H1 (cell line): ENCODE results near the gene TACC2. TPM values are rescaled to one million over a fixed set of nuclear protein-coding genes. Genes with fewer than 3 reads are reported as not detected.

Experiments
- CTCF ChIA-PET: fragments of 300-600 bp; sonication (Branson Sonifier 250); formaldehyde crosslinking; loops from one replicate; lab custom pipeline; 2021; ENCODE audit not compliant: partially characterized antibody; lab: Charles Lee
- POLR2A ChIA-PET: fragments of 300-600 bp; sonication (Branson Sonifier 250); formaldehyde crosslinking; loops from one replicate; lab custom pipeline; 2021; ENCODE audit warnings: inconsistent platforms; ENCODE audit not compliant: partially characterized antibody; lab: Charles Lee
- DNase-seq, 2 experiments: peaks; one replicate each; pipeline versions ENCODE4 v3.0.0 to v3.0.0-alpha.2; 2010 to 2022; ENCODE audit warnings: low spot score in 2 of 2, low read depth in 1 of 2, mixed read lengths in 1 of 2
- FAIRE-seq: peaks from 2 replicates; lab custom pipeline; 2011; peaks lifted over from hg19 to GRCh38; lab: Jason Lieb, UNC
- H2AFZ ChIP-seq: 2 replicates; pipeline ENCODE4 v1.8.1; 2012; ENCODE audit warnings: low read length, inconsistent platforms
- H2AK5ac ChIP-seq: 2 replicates; pipeline ENCODE4 v1.6.1; 2013; ENCODE audit warnings: low read depth, low read length
- H2BK120ac ChIP-seq: replicated peaks from 2 replicates; pipeline ENCODE3; 2013; ENCODE audit warnings: low read depth, low read length, inconsistent platforms
- H2BK12ac ChIP-seq: 2 replicates; pipeline ENCODE4 v1.6.1; 2013; ENCODE audit warnings: low read depth, low read length
- H2BK15ac ChIP-seq: 2 replicates; pipeline ENCODE4 v1.6.1; 2013; ENCODE audit warnings: low read length
- H2BK20ac ChIP-seq: 2 replicates; pipeline ENCODE4 v1.6.1; 2013; ENCODE audit warnings: low read length
- H2BK5ac ChIP-seq: 2 replicates; pipeline ENCODE4 v1.6.1; 2013; ENCODE audit warnings: low read depth, low read length
- H3K14ac ChIP-seq: 2 replicates; pipeline ENCODE4 v1.6.1; 2013; ENCODE audit warnings: inconsistent platforms; ENCODE audit not compliant: insufficient read length
- H3K18ac ChIP-seq: 2 replicates; pipeline ENCODE4 v1.6.1; 2013; ENCODE audit warnings: low read length; ENCODE audit errors: extremely low read depth
- H3K23ac ChIP-seq: 2 replicates; pipeline ENCODE4 v1.6.1; 2013; ENCODE audit warnings: inconsistent platforms; ENCODE audit not compliant: insufficient read length
- H3K23me2 ChIP-seq: 2 replicates; pipeline ENCODE4 v1.6.1; 2013; ENCODE audit warnings: low read depth, low read length
- H3K27ac ChIP-seq: 2 replicates; pipeline ENCODE4 v1.6.1; 2011; ENCODE audit warnings: low read depth, low read length, inconsistent platforms
- H3K27me3 ChIP-seq, 4 experiments: replicated peaks in 1 of 4; 1 replicate in 1 of 4; 2 replicates in 3 of 4; pipeline versions ENCODE4 v1.6.1 to v1.8.1; 2011 to 2013; ENCODE audit warnings: low read length in 3 of 4, mild to moderate bottlenecking in 3 of 4, inconsistent platforms in 2 of 4, mixed read lengths in 2 of 4, moderate library complexity in 1 of 4; ENCODE audit not compliant: control insufficient read depth in 3 of 4, insufficient read depth in 3 of 4; ENCODE audit errors: extremely low read depth in 1 of 4
- H3K36me3 ChIP-seq, 4 experiments: 2 replicates each; pipeline versions ENCODE4 v1.6.1 to v1.8.1; 2011 to 2013; ENCODE audit warnings: mild to moderate bottlenecking in 4 of 4, low read length in 3 of 4, moderate library complexity in 2 of 4, control low read depth in 1 of 4, inconsistent platforms in 1 of 4; ENCODE audit not compliant: insufficient read depth in 4 of 4, control insufficient read depth in 2 of 4
- H3K4ac ChIP-seq: replicated peaks from 2 replicates; pipeline ENCODE3; 2013; ENCODE audit warnings: low read length, low read depth, mixed read lengths, inconsistent platforms; ENCODE audit not compliant: insufficient read length
- H3K4me1 ChIP-seq, 4 experiments: replicated peaks in 1 of 4; 1 replicate in 1 of 4; 2 replicates in 3 of 4; pipeline versions ENCODE4 v1.6.1 to v1.8.1; 2011 to 2013; ENCODE audit warnings: low read length in 3 of 4, inconsistent platforms in 2 of 4, mixed read lengths in 1 of 4; ENCODE audit not compliant: insufficient read depth in 4 of 4, control insufficient read depth in 3 of 4
- H3K4me2 ChIP-seq, 2 experiments: 2 replicates each; pipeline versions ENCODE4 v1.6.1 to v1.8.1; 2011 to 2013; ENCODE audit warnings: low read depth in 2 of 2, low read length in 2 of 2, control low read depth in 1 of 2, inconsistent platforms in 1 of 2, mild to moderate bottlenecking in 1 of 2; ENCODE audit not compliant: insufficient read depth in 1 of 2
- H3K4me3 ChIP-seq, 4 experiments: fragments of 200-600, 300-600 bp in 1 of 4; sonication (generic), shearing (Covaris generic), sonication (Bioruptor Twin) in 1 of 4; 2 replicates each; pipeline versions ENCODE4 v1.5.1 to v1.8.1; 2011 to 2016; ENCODE audit warnings: low read length in 4 of 4, low read depth in 3 of 4, control low read depth in 2 of 4, inconsistent platforms in 2 of 4, mild to moderate bottlenecking in 2 of 4, mixed read lengths in 1 of 4, moderate library complexity in 1 of 4; ENCODE audit not compliant: insufficient read depth in 2 of 4; ENCODE audit errors: extremely low read depth in 1 of 4
- H3K56ac ChIP-seq: replicated peaks from 2 replicates; pipeline ENCODE3; 2013; ENCODE audit warnings: low read depth, mild to moderate bottlenecking, mixed read lengths, low read length, inconsistent platforms; ENCODE audit not compliant: insufficient read length
- H3K79me1 ChIP-seq: 2 replicates; pipeline ENCODE4 v1.6.1; 2013; ENCODE audit warnings: low read depth, low read length, control low read depth
- H3K79me2 ChIP-seq, 2 experiments: 2 replicates each; pipeline versions ENCODE4 v1.6.1 to v1.8.1; 2012 to 2013; ENCODE audit warnings: low read length in 2 of 2, mild to moderate bottlenecking in 2 of 2, inconsistent platforms in 1 of 2; ENCODE audit not compliant: insufficient read depth in 2 of 2, control insufficient read depth in 1 of 2
- H3K9ac ChIP-seq, 4 experiments: replicated peaks in 1 of 4; 1 replicate in 1 of 4; 2 replicates in 3 of 4; pipeline versions ENCODE4 v1.6.1 to v1.8.1; 2011 to 2013; ENCODE audit warnings: low read depth in 3 of 4, low read length in 3 of 4, control low read depth in 2 of 4, mild to moderate bottlenecking in 2 of 4, moderate library complexity in 2 of 4, inconsistent platforms in 1 of 4; ENCODE audit errors: extremely low read depth in 1 of 4
- H3K9me3 ChIP-seq, 2 experiments: 2 replicates each; pipeline versions ENCODE4 v1.6.1 to v1.8.1; 2012 to 2013; ENCODE audit warnings: mild to moderate bottlenecking in 2 of 2, moderate library complexity in 2 of 2, control low read depth in 1 of 2, inconsistent platforms in 1 of 2, low read depth in 1 of 2, low read length in 1 of 2, mixed read lengths in 1 of 2; ENCODE audit not compliant: insufficient read depth in 2 of 2
- H4K20me1 ChIP-seq, 2 experiments: replicated peaks in 1 of 2; 2 replicates each; pipeline versions ENCODE3 to v1.8.1; 2011 to 2013; ENCODE audit warnings: inconsistent platforms in 2 of 2, low read length in 2 of 2, mild to moderate bottlenecking in 1 of 2; ENCODE audit not compliant: insufficient read depth in 2 of 2, control insufficient read depth in 1 of 2
- H4K5ac ChIP-seq: 2 replicates; pipeline ENCODE4 v1.6.1; 2013; ENCODE audit warnings: low read length, low read depth, mixed read lengths, inconsistent platforms; ENCODE audit not compliant: insufficient read length
- H4K8ac ChIP-seq: 2 replicates; pipeline ENCODE4 v1.8.0; 2013; ENCODE audit warnings: mild to moderate bottlenecking, moderate library complexity, low read length, inconsistent platforms; ENCODE audit not compliant: insufficient read depth; ENCODE audit errors: extremely low read depth
- H4K91ac ChIP-seq: replicated peaks from 2 replicates; pipeline ENCODE3; 2013; ENCODE audit warnings: low read length, mixed read lengths, inconsistent platforms; ENCODE audit not compliant: insufficient read length
- CEBPB ChIP-seq: IDR thresholded peaks from 2 replicates; pipeline ENCODE4 v1.6.1; 2012; ENCODE audit warnings: low read depth, low read length
- CHD2 ChIP-seq: IDR thresholded peaks from 2 replicates; pipeline ENCODE4 v1.6.1; 2012; ENCODE audit warnings: low read length, improper control_type of control experiment
- CREB1 ChIP-seq: IDR thresholded peaks from 2 replicates; pipeline ENCODE4 v1.6.1; 2012; ENCODE audit warnings: inconsistent platforms
- E2F6 ChIP-seq: IDR thresholded peaks from 2 replicates; pipeline ENCODE4 v1.6.1; 2012; ENCODE audit warnings: inconsistent platforms
- EZH2 ChIP-seq: fragments of 200-600 bp; sonication (generic); IDR thresholded peaks from 2 replicates; pipeline ENCODE4 v1.7.1; 2012; ENCODE audit warnings: low read depth, mild to moderate bottlenecking, moderate library complexity, low read length, inconsistent platforms; ENCODE audit not compliant: severe bottlenecking
- HDAC2 ChIP-seq, 2 experiments: fragments of 300-600 bp in 1 of 2; sonication (generic) in 1 of 2; IDR thresholded peaks; 2 replicates each; pipeline ENCODE4 v1.6.1; 2011 to 2012; ENCODE audit warnings: low read depth in 2 of 2, low read length in 2 of 2, mild to moderate bottlenecking in 2 of 2, moderate library complexity in 2 of 2, borderline replicate concordance in 1 of 2, inconsistent platforms in 1 of 2
- RXRA ChIP-seq: IDR thresholded peaks from 2 replicates; pipeline ENCODE4 v1.6.1; 2011; ENCODE audit warnings: low read depth, mild to moderate bottlenecking, low read length, moderate library complexity; ENCODE audit not compliant: insufficient read depth
- SIX5 ChIP-seq: IDR thresholded peaks from 2 replicates; pipeline ENCODE4 v1.6.1; 2011; ENCODE audit warnings: mild to moderate bottlenecking, low read depth, low read length
- TBP ChIP-seq: IDR thresholded peaks from 2 replicates; pipeline ENCODE4 v1.6.1; 2011; ENCODE audit warnings: low read depth, low read length, improper control_type of control experiment
- TEAD4 ChIP-seq: IDR thresholded peaks from 2 replicates; pipeline ENCODE4 v1.6.1; 2012; ENCODE audit warnings: low read depth, low read length, inconsistent platforms, mixed read lengths
- WGBS, 2 experiments: shearing (Covaris generic) in 1 of 2; methylation state at CpG; one replicate each; pipeline versions ENCODE4 v1.1.6 to v1.1.7; 2013 to 2015; ENCODE audit warnings: low lambda C conversion rate in 2 of 2, mixed read lengths in 2 of 2, inconsistent platforms in 1 of 2, low coverage in 1 of 2, missing lambda C conversion rate in 1 of 2; ENCODE audit not compliant: insufficient replicate concordance in 2 of 2, insufficient coverage in 1 of 2, insufficient read length in 1 of 2; ENCODE audit errors: extremely low coverage in 1 of 2, missing lambda C conversion rate in 1 of 2; 5-methylcytosine and 5-hydroxymethylcytosine counted together
- polyA plus RNA-seq, 7 experiments: library from polyadenylated mRNA; depleted of rRNA in 3 of 7; stranded (reverse) in 5 of 7; unstranded in 2 of 7; fragments of >200 nt in 5 of 7; fragments of 200-250 nt in 2 of 7; gene quantifications; 1 replicate in 5 of 7; 2 replicates in 1 of 7; 4 replicates in 1 of 7; pipeline versions ENCODE4 v1.2.1 to v1.2.3, GENCODE V29; 2011 to 2013; ENCODE audit warnings: missing spikeins in 2 of 7, mixed read lengths in 2 of 7
- total RNA-seq: library from RNA; stranded (reverse); fragmentation: NEBNext Ultra II Directional; extraction: Animal tissue kit (Norgen Biotek cat#: 25700); gene quantifications from 2 replicates; pipeline ENCODE4 v1.2.1, GENCODE V29; 2021
- TF ChIP-seq, protein P1 (sequence below), 3 experiments: IDR thresholded peaks; 1 replicate in 2 of 3; 2 replicates in 1 of 3; pipeline versions ENCODE4 v1.5.1 to v1.6.1; 2011; ENCODE audit warnings: low read length in 3 of 3, mild to moderate bottlenecking in 3 of 3, inconsistent platforms in 2 of 3, low read depth in 1 of 3, moderate library complexity in 1 of 3; ENCODE audit not compliant: insufficient read depth in 1 of 3; ENCODE audit errors: control extremely low read depth in 1 of 3

TACC2 gene
- total and polyA plus RNA-seq, 2 of the 8 experiments (the other 6 are each of a cell fraction or from before 2014, with no cell fraction given) = 21.2 to 46.6 TPM

- Histone ChIP-seq H4K91ac (no peak overlapping the region), H2AFZ (no peak overlapping the region), H3K27ac (no peak overlapping the region), H3K4ac (no peak overlapping the region), H3K27me3 (no peaks in the 10 kb centered on the region), H2BK12ac (no peak overlapping the region), H4K20me1 (no peaks in the 10 kb centered on the region), H2AK5ac (no peak overlapping the region), H2BK5ac (no peak overlapping the region), H3K4me1 (no peaks in the 10 kb centered on the region), H3K23ac (no peak overlapping the region), H3K36me3 (no peaks in the 10 kb centered on the region), H3K18ac (no peak overlapping the region), H4K8ac (no peak overlapping the region), H2BK20ac (no peak overlapping the region), H3K9ac (no peak overlapping the region), H3K23me2 (no peaks in the 10 kb centered on the region), H2BK15ac (no peak overlapping the region), H3K4me3 (no peak overlapping the region), H3K4me2 (no peak overlapping the region), H3K56ac (no peak overlapping the region), H2BK120ac (no peak overlapping the region), H3K79me2 (no peaks in the 10 kb centered on the region), H3K9me3 (peaks cover 0 to 2% of the 10 kb centered on the region in 2 experiments; a peak in 1 of 4 replicates), H3K14ac (no peak overlapping the region), H3K79me1 (no peaks in the 10 kb centered on the region), H4K5ac (no peak overlapping the region)
- FAIRE-seq (no peak), DNase-seq (no peak)
- ChIA-PET POLR2A (no interaction called here), CTCF (no interaction called here)
- 69% methylated on average over 1 of the region's 1 CpG; no CpG with 5 or more reads in 1 of the 2 experiments for WGBS, 2 experiments
- no peak for TF ChIP-seq RXRA
- TF ChIP-seq HDAC2 (IDR thresholded peaks at IDR 0.05; ENCODE audit: borderline replicate concordance in 1 of 2, low read depth in 2 of 2, low read length in 2 of 2) = no peak
- TF ChIP-seq, protein P1, sequence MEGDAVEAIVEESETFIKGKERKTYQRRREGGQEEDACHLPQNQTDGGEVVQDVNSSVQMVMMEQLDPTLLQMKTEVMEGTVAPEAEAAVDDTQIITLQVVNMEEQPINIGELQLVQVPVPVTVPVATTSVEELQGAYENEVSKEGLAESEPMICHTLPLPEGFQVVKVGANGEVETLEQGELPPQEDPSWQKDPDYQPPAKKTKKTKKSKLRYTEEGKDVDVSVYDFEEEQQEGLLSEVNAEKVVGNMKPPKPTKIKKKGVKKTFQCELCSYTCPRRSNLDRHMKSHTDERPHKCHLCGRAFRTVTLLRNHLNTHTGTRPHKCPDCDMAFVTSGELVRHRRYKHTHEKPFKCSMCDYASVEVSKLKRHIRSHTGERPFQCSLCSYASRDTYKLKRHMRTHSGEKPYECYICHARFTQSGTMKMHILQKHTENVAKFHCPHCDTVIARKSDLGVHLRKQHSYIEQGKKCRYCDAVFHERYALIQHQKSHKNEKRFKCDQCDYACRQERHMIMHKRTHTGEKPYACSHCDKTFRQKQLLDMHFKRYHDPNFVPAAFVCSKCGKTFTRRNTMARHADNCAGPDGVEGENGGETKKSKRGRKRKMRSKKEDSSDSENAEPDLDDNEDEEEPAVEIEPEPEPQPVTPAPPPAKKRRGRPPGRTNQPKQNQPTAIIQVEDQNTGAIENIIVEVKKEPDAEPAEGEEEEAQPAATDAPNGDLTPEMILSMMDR (IDR thresholded peaks at IDR 0.05; ENCODE audit: control extremely low read depth in 1 of 3, insufficient read depth in 1 of 3, low read depth in 1 of 3, low read length in 3 of 3) = no peak
- TF ChIP-seq CEBPB = no peak
- TF ChIP-seq EZH2 = no peak
- no peak for TF ChIP-seq CREB1
- no peak for TF ChIP-seq TEAD4
- TF ChIP-seq TBP = no peak
- no peak for TF ChIP-seq CHD2
- TF ChIP-seq E2F6 = no peak
- no peak for TF ChIP-seq SIX5
Measured at GRCh38 chr10:122001698-122002097, 12.7 kb downstream of the TACC2 start.
